Neural cell (in vitro differentiated cells): ENCODE data around the gene DCHS2. TPM values are rescaled to one million over a fixed set of nuclear protein-coding genes. Genes with fewer than 3 reads are reported as not detected.

Source experiments
- H2AFZ ChIP-seq: fragments of 200-600, 300-800 bp; sonication (generic), shearing (Covaris generic); 2 replicates; pipeline ENCODE4 v1.6.0; 2014; ENCODE audit warnings: low read depth, mild to moderate bottlenecking, antibody characterized with exemption, low read length, moderate library complexity
- H3F3A ChIP-seq: fragments of 200-600 bp; shearing (Covaris generic); 2 replicates; pipeline ENCODE4 v1.6.1; 2016; ENCODE audit warnings: mild to moderate bottlenecking, moderate library complexity, mixed read lengths, antibody characterized with exemption, low read length; ENCODE audit not compliant: insufficient read depth, poor library complexity, severe bottlenecking
- H3K27ac ChIP-seq: fragments of 200-600, 300-800 bp; sonication (generic), shearing (Covaris generic); 2 replicates; pipeline ENCODE4 v1.5.1; 2014; ENCODE audit warnings: mild to moderate bottlenecking, low read length, moderate library complexity
- H3K27me3 ChIP-seq: fragments of 300-800, 200-600 bp; sonication (generic), shearing (Covaris generic); 2 replicates; pipeline ENCODE4 v1.6.0; 2014; ENCODE audit warnings: mild to moderate bottlenecking, low read depth, low read length, moderate library complexity; ENCODE audit not compliant: insufficient read depth
- H3K36me3 ChIP-seq: fragments of 300-800, 200-600 bp; sonication (generic), shearing (Covaris generic); 2 replicates; pipeline ENCODE4 v1.5.1; 2014; ENCODE audit warnings: mild to moderate bottlenecking, antibody characterized with exemption, low read length, moderate library complexity; ENCODE audit not compliant: insufficient read depth
- H3K4me2 ChIP-seq: fragments of 300-800, 200-600 bp; sonication (generic), shearing (Covaris generic); 2 replicates; pipeline ENCODE4 v1.6.0; 2014; ENCODE audit warnings: mild to moderate bottlenecking, low read length
- H3K4me3 ChIP-seq: fragments of 300-800, 200-600 bp; sonication (generic), shearing (Covaris generic); 2 replicates; pipeline ENCODE4 v1.5.1; 2014; ENCODE audit warnings: mild to moderate bottlenecking, low read length, moderate library complexity
- H3K79me2 ChIP-seq: fragments of 200-600 bp; shearing (Covaris generic); replicated peaks from 2 replicates; pipeline ENCODE4 v1.6.0; 2014; ENCODE audit warnings: mild to moderate bottlenecking, low read length, moderate library complexity; ENCODE audit not compliant: insufficient read depth
- H3K9ac ChIP-seq: fragments of 300-800, 200-600 bp; sonication (generic), shearing (Covaris generic); 2 replicates; pipeline ENCODE4 v1.6.1; 2016; ENCODE audit warnings: mild to moderate bottlenecking, low read length, mixed read lengths
- H3K9me2 ChIP-seq: fragments of 200-600 bp; shearing (Covaris generic); 2 replicates; pipeline ENCODE4 v1.6.1; 2016; ENCODE audit warnings: mild to moderate bottlenecking, low read length, mixed read lengths; ENCODE audit not compliant: insufficient read depth
- H3K9me3 ChIP-seq: fragments of 200-600, 300-800 bp; sonication (generic), shearing (Covaris generic); 2 replicates; pipeline ENCODE4 v1.6.1; 2016; ENCODE audit warnings: mild to moderate bottlenecking, mixed run types, low read length, moderate library complexity, mixed read lengths
- H4K20me1 ChIP-seq: fragments of 200-600 bp; shearing (Covaris generic); 2 replicates; pipeline ENCODE4 v1.6.1; 2016; ENCODE audit warnings: mild to moderate bottlenecking, mixed run types; ENCODE audit not compliant: insufficient read depth
- CTCF ChIP-seq: fragments of 450-650 bp; IDR thresholded peaks from 2 replicates; pipeline ENCODE4 v1.5.1; 2014; ENCODE audit warnings: antibody characterized with exemption, mild to moderate bottlenecking, moderate library complexity; ENCODE audit not compliant: poor library complexity, severe bottlenecking
- EP300 ChIP-seq: fragments of 450-650 bp; conservative IDR thresholded peaks from 2 replicates; pipeline ENCODE4 v1.6.1; 2014; ENCODE audit warnings: antibody characterized with exemption, mild to moderate bottlenecking, moderate library complexity; ENCODE audit not compliant: poor library complexity, severe bottlenecking
- EZH2 ChIP-seq: fragments of 200-600, 300-800 bp; shearing (Covaris generic), sonication (generic); IDR thresholded peaks from 2 replicates; pipeline ENCODE4 v1.6.1; 2014; ENCODE audit warnings: antibody characterized with exemption, low read length, borderline replicate concordance, mild to moderate bottlenecking; ENCODE audit not compliant: insufficient read depth, poor library complexity, severe bottlenecking
- MXI1 ChIP-seq: fragments of 450-650 bp; conservative IDR thresholded peaks from 2 replicates; pipeline ENCODE4 v1.6.1; 2014; ENCODE audit warnings: antibody characterized with exemption, mild to moderate bottlenecking; ENCODE audit not compliant: poor library complexity, severe bottlenecking
- POLR2AphosphoS5 ChIP-seq: IDR thresholded peaks from 2 replicates; pipeline ENCODE4 v1.6.1; 2012
- RAD21 ChIP-seq: fragments of 450-650 bp; conservative IDR thresholded peaks from 2 replicates; pipeline ENCODE4 v1.6.1; 2014; ENCODE audit warnings: antibody characterized with exemption, mild to moderate bottlenecking, moderate library complexity
- REST ChIP-seq: IDR thresholded peaks from 2 replicates; pipeline ENCODE4 v1.6.1; 2012; ENCODE audit warnings: borderline replicate concordance
- SMC3 ChIP-seq: fragments of 450-650 bp; conservative IDR thresholded peaks from 2 replicates; pipeline ENCODE4 v1.6.1; 2014; ENCODE audit warnings: antibody characterized with exemption, mild to moderate bottlenecking, moderate library complexity; ENCODE audit not compliant: poor library complexity
- TAF1 ChIP-seq: IDR thresholded peaks from 2 replicates; pipeline ENCODE4 v1.6.1; 2012; ENCODE audit warnings: low read depth
- polyA plus RNA-seq: library from polyadenylated mRNA; depleted of rRNA; stranded (reverse); fragments of >200 nt; gene quantifications from 2 replicates; pipeline ENCODE4 v1.2.3, GENCODE V29; 2014

Gene DCHS2
- polyA plus RNA-seq, 1 donor from 2014 or later = 1.6 TPM

GRCh38 chr4:154307451-154307850 lies 184.1 kb downstream of the DCHS2 start:
- Histone ChIP-seq H3K9ac (no peak overlapping the region), H3K4me3 (no peak overlapping the region), H3K4me2 (no peak overlapping the region), H3K9me2 (no peaks in the 10 kb centered on the region), H3K9me3 (no peaks in the 10 kb centered on the region), H3K79me2 (no peaks in the 10 kb centered on the region), H3F3A (no peaks in the 10 kb centered on the region), H3K36me3 (no peaks in the 10 kb centered on the region), H3K27me3 (no peaks in the 10 kb centered on the region), H3K27ac (no peak overlapping the region), H2AFZ (no peak overlapping the region), H4K20me1 (no peaks in the 10 kb centered on the region)
- TF ChIP-seq RAD21 = no peak

- Histone ChIP-seq H3K79me2 (no peaks in the 10 kb centered on the region), H3K4me2 (no peak overlapping the region), H3K9me2 (no peaks in the 10 kb centered on the region), H3K27ac (no peak overlapping the region), H4K20me1 (no peaks in the 10 kb centered on the region), H3K9ac (no peak overlapping the region), H3K9me3 (no peaks in the 10 kb centered on the region), H3F3A (no peaks in the 10 kb centered on the region), H3K27me3 (no peaks in the 10 kb centered on the region), H3K4me3 (no peak overlapping the region), H3K36me3 (no peaks in the 10 kb centered on the region), H2AFZ (no peak overlapping the region)
- TF ChIP-seq MXI1 (no peak), CTCF (no peak), POLR2AphosphoS5 (no peak)
Measured at GRCh38 chr4:154305616-154306015, 186.0 kb downstream of the DCHS2 start.

- no peaks in the 10 kb centered on the region for H3K9me2 ChIP-seq
- TF ChIP-seq TAF1 (no peak), MXI1 (no peak), RAD21 (no peak), SMC3 (no peak), REST (no peak), CTCF (no peak), EP300 (no peak), POLR2AphosphoS5 (no peak), EZH2 (no peak)
- no peak overlapping the region for H3K4me2 ChIP-seq
- H3F3A ChIP-seq = no peaks in the 10 kb centered on the region
- H3K36me3 ChIP-seq = no peaks in the 10 kb centered on the region
- H3K79me2 ChIP-seq = no peaks in the 10 kb centered on the region
- no peaks in the 10 kb centered on the region for H4K20me1 ChIP-seq
- H3K27ac ChIP-seq = no peak overlapping the region
- H3K9me3 ChIP-seq = no peaks in the 10 kb centered on the region
- no peak overlapping the region for H3K4me3 ChIP-seq
- no peak overlapping the region for H3K9ac ChIP-seq
- no peaks in the 10 kb centered on the region for H3K27me3 ChIP-seq
- H2AFZ ChIP-seq = no peak overlapping the region
Measured at GRCh38 chr4:154304679-154305078, 186.9 kb downstream of the DCHS2 start.
